GM19193 (cell line): Measurements from ENCODE around the gene CFB.

Experiments used
- POLR2A ChIP-seq: IDR thresholded peaks from 4 replicates; pipeline ENCODE4 v1.6.1; 2011; ENCODE audit not compliant: insufficient read depth, insufficient read length; ENCODE audit errors: extremely low read depth

CFB gene

GRCh38 chr6:31907158-31907813, 38.6 kb upstream of the CFB start:
- TF ChIP-seq POLR2A, result no peak

GRCh38 chr6:31908791-31909190, 37.1 kb upstream of the CFB start:
- TF ChIP-seq POLR2A, result no peak

GRCh38 chr6:31911826-31912585, 33.9 kb upstream of the CFB start:
- no peak for TF ChIP-seq POLR2A

GRCh38 chr6:31915351-31915750, 30.5 kb upstream of the CFB start:
- no peak for TF ChIP-seq POLR2A

GRCh38 chr6:31915756-31916155, 30.1 kb upstream of the CFB start:
- TF ChIP-seq POLR2A, result no peak

GRCh38 chr6:31918069-31918720, 27.7 kb upstream of the CFB start:
- TF ChIP-seq POLR2A, result no peak

GRCh38 chr6:31919624-31920303, 26.1 kb upstream of the CFB start:
- no peak for TF ChIP-seq POLR2A

GRCh38 chr6:31920811-31921210, 25.1 kb upstream of the CFB start:
- TF ChIP-seq POLR2A, result no peak

- no peak for TF ChIP-seq POLR2A
These were observed 23.0 kb upstream of the CFB start for GRCh38 chr6:31922942-31923341.

GRCh38 chr6:31927242-31927862, 18.5 kb upstream of the CFB start, which contains the start of gene C2:
Gene C2, plus strand, starts transcription at chr6:31927717. Its CDS starts 36 bp downstream, at chr6:31927753.
- no peak for TF ChIP-seq POLR2A

- no peak for TF ChIP-seq POLR2A
These were observed 17.8 kb upstream of the CFB start for GRCh38 chr6:31927863-31928671.

GRCh38 chr6:31928672-31928939, 17.3 kb upstream of the CFB start:
- no peak for TF ChIP-seq POLR2A

- no peak for TF ChIP-seq POLR2A
These were observed 14.9 kb upstream of the CFB start for GRCh38 chr6:31930962-31931361.

GRCh38 chr6:31933537-31933936, 12.4 kb upstream of the CFB start:
- TF ChIP-seq POLR2A, result no peak
